ENCODE measurements around the gene FKBP4. TPM values are rescaled to one million over a fixed set of nuclear protein-coding genes. Genes with fewer than 3 reads are reported as not detected.

The FKBP4 gene
- polyA plus RNA-seq, 4 donors = 46.1 to 175 (median 137) TPM

DNA sequence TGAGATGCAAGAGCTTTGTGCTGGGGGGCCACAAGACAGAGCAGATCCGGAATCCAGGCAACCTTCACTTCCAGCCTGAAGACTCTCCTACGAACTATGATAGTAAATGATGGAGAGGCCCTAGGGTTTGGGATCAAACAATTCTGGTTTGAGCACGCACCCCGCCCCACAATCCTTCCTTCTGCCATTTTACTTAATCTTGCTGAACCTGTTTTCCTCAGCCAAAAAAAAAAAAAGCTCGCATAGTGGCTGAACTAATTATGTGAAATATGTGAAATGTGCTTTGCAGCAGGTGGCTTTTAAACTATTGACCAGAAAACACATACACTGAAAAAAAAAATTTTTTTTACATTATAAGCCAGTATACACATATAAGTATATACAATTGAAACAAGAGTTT lies 17.0 kb downstream of the FKBP4 start:
- no peak for DNase-seq (ENCODE audit: low read depth in 4 of 4, low spot score in 3 of 4)

DNA sequence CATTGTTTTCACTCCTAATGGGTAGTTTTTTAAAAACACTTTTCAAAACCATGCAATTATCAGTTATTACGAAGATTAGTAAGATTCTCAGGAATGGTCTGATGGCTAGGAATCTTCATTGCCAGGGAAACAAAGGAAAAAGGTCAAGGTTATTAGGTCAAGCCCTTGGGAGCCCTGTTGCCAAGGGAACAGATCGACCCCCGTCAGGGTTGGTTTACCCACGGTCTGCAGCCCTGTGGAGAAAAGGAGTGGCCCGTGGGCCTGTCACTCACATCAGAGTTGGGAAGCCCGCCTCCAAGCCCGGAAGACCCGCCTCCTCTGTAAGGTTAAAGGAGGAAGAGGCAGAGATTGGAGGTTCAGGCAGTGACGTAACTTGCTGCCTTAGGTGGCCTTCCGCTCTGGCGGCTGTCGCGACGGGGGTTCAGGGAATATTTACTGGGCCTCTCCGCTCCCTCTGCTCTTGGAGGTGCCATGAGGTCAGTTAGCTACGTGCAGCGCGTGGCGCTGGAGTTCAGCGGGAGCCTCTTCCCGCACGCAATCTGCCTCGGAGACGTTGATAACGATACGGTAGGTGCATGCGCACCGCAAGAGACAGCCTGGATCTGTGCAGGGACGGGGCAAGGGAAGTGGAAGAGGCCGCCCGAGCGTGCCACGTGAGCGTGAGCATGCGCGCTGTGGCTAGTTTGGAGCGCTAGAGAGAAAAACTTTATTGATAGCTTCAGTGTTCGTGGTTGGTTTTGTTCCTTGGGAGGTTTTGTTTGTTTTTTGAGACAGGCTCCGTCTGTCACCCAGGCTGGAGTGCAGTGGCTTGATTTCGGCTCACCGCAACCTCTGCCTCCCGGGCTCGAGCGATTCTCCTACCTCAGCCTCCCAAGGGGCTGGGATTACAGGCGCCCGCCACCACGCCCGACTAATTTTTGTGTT lies 17.8 kb downstream of the FKBP4 start, which contains the start of gene ITFG2:
Gene ITFG2, plus strand, starts transcription at position 379 of the 924 bp plus-strand sequence. Its CDS starts 93 bp downstream, at position 472.
- DNase-seq (ENCODE audit: low read depth in 4 of 4, low spot score in 3 of 4) = peak; percentile 98 to 99 (median 98)

- DNase-seq (ENCODE audit: low read depth in 4 of 4, low spot score in 3 of 4) = no peak
Measured at GRCh38 chr12:2813214-2814185, 18.7 kb downstream of the FKBP4 start.

- no peak for DNase-seq (ENCODE audit: low read depth in 4 of 4, low spot score in 3 of 4)
Measured at GRCh38 chr12:2819810-2820209, 25.0 kb downstream of the FKBP4 start.

DNA sequence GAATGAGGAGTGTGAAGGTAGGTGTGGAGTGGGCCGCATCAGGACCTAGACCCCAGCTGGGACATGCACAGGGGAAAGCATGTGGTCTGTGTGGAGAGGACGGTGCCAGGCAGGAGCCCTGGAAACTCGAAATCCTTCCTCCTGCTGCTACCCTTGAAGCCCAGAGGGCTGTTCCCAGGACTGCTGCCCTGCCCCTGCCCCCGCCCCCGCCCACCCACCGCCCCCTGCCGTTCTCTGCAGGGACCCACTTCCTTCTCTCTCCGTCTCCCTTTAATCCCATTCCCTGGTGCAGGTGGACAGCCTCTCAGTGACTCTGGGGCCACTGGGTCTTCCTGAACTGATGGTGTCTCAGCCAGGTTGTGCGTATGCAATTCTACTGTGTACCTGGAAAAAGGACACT lies 25.7 kb downstream of the FKBP4 start:
- no peak for DNase-seq (ENCODE audit: low read depth in 4 of 4, low spot score in 3 of 4)

GRCh38 chr12:2823483-2823882 lies 28.7 kb downstream of the FKBP4 start:
- DNase-seq (ENCODE audit: low read depth in 4 of 4, low spot score in 3 of 4) = no peak

DNA sequence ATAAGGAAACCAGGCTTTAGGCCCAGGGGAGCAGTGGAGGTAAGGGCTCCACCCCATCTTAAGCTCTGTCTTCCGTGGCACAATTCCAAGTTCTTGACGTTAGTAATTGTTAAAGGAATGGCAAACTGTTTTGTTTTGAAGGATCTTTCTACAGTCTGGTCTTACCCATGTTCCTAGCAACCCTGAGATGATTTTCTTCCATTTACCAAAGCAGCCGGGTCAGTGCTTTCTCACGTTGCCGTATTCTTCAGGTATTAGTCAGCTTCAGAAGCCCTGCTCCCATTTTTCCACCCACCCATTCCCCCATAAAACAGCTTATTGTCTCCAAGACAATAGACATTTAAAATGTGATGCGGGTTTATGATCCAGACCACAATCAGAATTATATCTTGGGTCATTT lies 29.8 kb downstream of the FKBP4 start:
- DNase-seq (ENCODE audit: low read depth in 4 of 4, low spot score in 3 of 4) = no peak

- DNase-seq (ENCODE audit: low read depth in 4 of 4, low spot score in 3 of 4) = no peak
Measured at GRCh38 chr12:2825132-2825531, 30.4 kb downstream of the FKBP4 start.

GRCh38 chr12:2826036-2826435 lies 31.3 kb downstream of the FKBP4 start:
- DNase-seq (ENCODE audit: low read depth in 4 of 4, low spot score in 3 of 4) = no peak

DNA sequence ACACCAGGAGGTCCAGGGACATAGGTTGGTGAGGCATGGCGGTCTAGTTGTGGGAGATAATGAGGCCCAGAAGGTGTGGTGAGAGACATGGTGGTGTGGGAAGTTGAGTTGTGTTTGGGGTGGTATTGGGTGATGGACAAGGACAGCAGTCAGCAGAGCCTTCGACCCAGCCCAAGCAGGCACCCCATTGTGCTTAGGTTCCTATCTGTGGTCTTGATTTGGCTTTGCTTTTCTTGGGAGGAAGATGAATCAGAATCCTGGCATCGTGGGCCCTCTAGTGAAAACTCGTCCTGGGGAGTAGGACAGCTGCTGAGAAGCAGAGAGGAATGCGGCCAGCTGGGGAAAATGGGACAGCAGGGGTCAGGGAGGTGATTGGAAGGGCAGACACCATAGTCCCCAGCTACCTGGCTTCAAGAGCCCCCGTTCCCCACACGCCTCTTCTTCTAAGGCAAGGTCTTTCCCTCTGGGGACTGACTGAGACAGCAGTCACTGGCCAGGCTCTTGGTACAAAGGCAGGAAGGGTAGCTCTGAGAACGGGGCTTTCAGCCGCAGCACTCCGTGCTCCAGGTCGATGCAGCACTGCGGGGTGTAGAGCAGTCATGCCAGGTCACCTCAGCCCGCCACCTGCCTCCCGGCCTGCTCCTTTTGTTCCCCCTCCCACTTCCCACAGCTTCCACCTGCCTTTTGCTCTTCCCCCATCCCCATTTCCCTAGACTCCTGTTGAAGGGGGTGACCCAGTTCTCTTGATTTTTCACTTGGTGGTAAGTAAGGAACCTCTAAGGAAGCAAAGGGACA lies 32.1 kb downstream of the FKBP4 start:
- DNase-seq (ENCODE audit: low read depth in 4 of 4, low spot score in 3 of 4) = no peak

DNA sequence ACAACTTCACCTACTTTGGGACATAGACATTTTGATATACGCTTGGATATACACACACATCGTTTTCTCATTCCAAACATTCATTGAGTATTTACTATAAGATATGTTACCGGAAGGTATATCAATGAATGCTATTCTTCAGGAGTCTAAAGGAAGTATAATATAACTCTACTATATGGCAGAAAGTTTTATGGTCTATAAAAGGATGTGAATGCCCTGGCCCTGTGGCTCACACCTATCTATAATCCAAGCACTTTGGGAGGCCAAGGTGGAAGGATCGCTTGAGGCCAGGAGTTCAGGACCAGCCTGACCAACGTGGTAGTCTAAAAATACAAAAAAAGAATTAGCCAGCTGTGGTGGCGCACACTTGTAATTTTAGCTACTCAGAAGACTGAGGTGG lies 34.5 kb downstream of the FKBP4 start:
- DNase-seq (ENCODE audit: low read depth in 4 of 4, low spot score in 3 of 4) = no peak

GRCh38 chr12:2832550-2833127 lies 37.9 kb downstream of the FKBP4 start:
- no peak for DNase-seq (ENCODE audit: low read depth in 4 of 4, low spot score in 3 of 4)

GRCh38 chr12:2833327-2833726 lies 38.6 kb downstream of the FKBP4 start:
- no peak for DNase-seq (ENCODE audit: low read depth in 4 of 4, low spot score in 3 of 4)

- DNase-seq (ENCODE audit: low read depth in 4 of 4, low spot score in 3 of 4) = no peak
Measured at GRCh38 chr12:2833810-2834209, 39.0 kb downstream of the FKBP4 start.

- DNase-seq (ENCODE audit: low read depth in 4 of 4, low spot score in 3 of 4) = peak in 3 of 4 donors; percentile 62 to 72 (median 68)
Measured at GRCh38 chr12:2834581-2835491, 40.1 kb downstream of the FKBP4 start, which contains the start of gene NRIP2. Gene NRIP2, minus strand, starts transcription at chr12:2835035. Its CDS starts 52 bp downstream, at chr12:2834983.

DNA sequence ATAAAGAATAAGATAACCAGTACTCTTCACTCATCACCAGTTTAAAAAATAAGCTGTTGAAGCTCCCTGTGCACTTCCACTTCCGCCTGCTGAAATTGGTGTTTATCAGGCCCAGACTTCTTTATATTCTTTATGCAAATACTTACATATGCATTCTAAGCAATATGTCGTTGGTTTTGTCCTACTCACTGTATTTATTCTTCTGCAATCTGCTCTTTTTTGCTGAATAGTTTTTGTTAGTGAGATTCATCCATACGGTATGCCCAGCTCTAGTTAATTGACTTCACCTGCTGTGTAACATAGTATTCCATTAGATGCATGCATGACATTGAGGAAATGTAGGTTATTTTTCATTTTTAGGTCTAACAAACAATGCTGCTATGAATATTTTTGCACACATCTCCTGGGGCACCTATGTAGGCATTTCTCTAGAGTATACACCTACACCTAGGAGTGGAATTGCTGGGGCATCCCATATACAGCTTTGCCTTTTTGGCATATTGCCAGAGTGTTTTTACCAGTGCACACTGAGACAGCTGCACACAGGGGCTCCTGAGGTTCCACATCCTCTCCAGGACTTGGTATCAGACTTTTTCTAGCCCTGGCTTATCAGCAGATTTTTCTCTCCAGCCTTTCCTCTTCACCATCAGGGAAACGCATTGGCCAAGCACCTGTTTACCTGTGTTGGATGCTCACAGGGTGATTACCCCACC lies 41.1 kb downstream of the FKBP4 start:
- no peak for DNase-seq (ENCODE audit: low read depth in 4 of 4, low spot score in 3 of 4)

GRCh38 chr12:2836574-2836973 lies 41.8 kb downstream of the FKBP4 start:
- DNase-seq (ENCODE audit: low read depth in 4 of 4, low spot score in 3 of 4) = no peak

DNA sequence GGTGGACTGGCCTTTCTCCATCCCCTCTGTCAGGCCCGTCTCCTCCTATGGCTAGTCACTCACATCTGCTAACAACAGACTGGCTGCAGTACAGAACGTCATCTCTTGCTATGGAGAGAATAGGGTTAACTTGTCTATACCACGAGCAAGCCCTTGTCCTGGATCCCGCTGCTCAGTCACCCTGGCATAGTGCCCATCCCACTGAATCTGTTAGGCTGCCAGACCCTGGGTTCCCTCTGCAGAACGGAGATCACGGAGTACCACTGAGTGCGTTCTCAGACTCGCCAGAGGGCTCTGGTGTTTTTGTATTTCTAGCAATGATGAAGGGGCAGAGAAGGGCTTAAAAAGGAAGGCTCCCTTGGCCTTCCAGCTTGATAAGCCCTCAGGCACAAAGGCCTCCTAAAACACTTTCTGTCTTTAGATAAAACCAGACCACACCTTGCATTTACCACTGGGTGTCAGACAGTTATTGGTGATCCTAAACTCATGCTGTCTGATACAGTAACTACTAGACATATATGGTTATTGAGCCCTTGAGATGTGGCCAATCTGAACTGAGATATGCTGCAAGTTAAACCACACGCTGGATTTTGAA lies 46.4 kb downstream of the FKBP4 start:
- no peak for DNase-seq (ENCODE audit: low read depth in 4 of 4, low spot score in 3 of 4)

All from left renal pelvis (tissue), 4 donors.